Hepatocyte (in vitro differentiated cells): ENCODE results near the gene UBE2N.

Source experiments
- CTCF ChIP-seq: fragments of 200-600 bp; sonication (generic); IDR thresholded peaks from 2 replicates; pipeline ENCODE4 v1.5.1; 2016; ENCODE audit warnings: antibody characterized with exemption, mild to moderate bottlenecking; ENCODE audit not compliant: poor library complexity
- EZH2 ChIP-seq: fragments of 200-600 bp; sonication (generic); IDR thresholded peaks from 2 replicates; pipeline ENCODE4 v1.6.1; 2016; ENCODE audit warnings: antibody characterized with exemption, mild to moderate bottlenecking, borderline replicate concordance
- EZH2phosphoT487 ChIP-seq: fragments of 200-600 bp; sonication (generic); IDR thresholded peaks from one replicate; pipeline ENCODE4 v1.6.1; 2018; ENCODE audit warnings: antibody characterized with exemption, mild to moderate bottlenecking, low read depth, moderate library complexity; ENCODE audit not compliant: unreplicated experiment, severe bottlenecking

GRCh38 chr12:93425736-93426411 is 15.9 kb downstream of the UBE2N start:
- TF ChIP-seq EZH2phosphoT487: no peak
- TF ChIP-seq EZH2: no peak
- no peak for TF ChIP-seq CTCF
